IPS-NIHi11 (cell line): ENCODE data around the gene SCN4A.
A peak's percentile ranks its signal among the peaks of the same experiment; 100 is the strongest.
"Not testable (repeated sequence)": the region's sequence is repeated elsewhere in the genome, so short reads cannot be mapped to it uniquely, and the experiment has no call there.

Experiments
- DNase-seq: peaks from one replicate; pipeline ENCODE4 v3.0.0; 2012; ENCODE audit warnings: mixed read lengths, low spot score

SCN4A gene

DNA sequence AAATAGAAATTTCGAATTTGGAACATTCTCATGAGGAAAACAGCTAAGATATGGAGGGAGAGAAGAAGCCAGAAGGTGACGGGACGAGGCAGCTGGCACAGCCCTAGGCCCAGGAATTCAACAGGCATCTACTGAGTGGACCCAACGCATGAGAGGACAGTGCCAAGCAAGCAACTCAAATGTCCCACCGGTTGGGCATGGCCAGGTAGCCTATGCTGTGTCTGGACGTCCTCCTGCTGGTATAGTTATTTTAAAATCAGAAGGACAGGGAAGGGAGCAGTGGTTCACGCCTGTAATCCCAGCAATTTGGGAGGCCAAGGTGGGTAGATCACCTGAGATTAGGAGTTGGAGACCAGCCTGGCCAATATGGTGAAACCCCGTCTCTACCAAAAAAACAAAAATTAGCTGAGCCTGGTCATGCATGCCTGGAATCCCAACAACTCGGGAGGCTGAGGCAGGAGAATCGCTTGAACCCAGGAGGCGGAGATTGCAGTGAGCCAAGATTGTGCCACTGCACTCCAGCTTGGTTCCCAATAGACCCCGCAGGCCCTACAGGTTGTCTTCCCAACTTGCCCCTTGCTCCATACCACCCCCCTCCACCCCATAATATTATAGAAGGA, 56.0 kb downstream of the SCN4A start:
- DNase-seq = no peak

DNA sequence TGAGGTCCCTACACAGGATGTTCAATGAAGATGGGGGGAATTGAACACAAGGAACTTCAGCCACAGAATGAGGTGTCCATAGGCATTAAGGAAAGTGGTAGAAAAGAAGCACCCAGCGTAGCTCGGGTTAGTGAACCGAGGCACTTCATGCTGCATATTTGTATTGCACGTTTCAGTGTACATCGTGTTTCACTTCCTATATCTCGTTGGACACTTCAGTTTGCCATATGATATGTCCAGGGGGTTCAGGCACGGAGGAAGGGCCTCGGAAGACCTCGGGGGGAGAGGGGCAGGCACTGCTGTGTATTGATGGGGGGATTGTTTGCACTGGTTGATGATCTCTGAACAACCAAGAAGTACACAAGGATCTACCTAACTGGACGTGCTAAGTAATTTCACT, 57.0 kb downstream of the SCN4A start:
- DNase-seq = not testable (repeated sequence)

DNA sequence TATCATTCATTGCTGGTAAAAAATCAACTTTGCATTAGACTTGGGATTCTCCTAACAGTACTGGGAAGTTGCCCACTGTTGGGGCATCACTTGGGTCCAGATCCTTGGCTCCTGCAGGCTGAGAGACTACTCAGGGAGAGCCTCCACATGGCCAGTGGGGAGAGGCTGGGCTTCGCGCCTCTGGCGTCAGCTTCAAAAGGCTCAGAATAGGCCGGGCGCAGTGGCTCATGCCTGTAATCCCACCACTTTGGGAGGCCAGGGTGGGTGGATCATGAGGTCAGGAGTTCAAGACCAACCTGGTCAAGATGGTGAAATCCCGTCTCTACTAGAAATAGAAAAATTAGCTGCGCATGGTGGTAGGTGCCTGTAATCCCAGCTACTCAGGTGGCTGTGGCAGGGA, 58.2 kb downstream of the SCN4A start:
- DNase-seq = no peak

DNA sequence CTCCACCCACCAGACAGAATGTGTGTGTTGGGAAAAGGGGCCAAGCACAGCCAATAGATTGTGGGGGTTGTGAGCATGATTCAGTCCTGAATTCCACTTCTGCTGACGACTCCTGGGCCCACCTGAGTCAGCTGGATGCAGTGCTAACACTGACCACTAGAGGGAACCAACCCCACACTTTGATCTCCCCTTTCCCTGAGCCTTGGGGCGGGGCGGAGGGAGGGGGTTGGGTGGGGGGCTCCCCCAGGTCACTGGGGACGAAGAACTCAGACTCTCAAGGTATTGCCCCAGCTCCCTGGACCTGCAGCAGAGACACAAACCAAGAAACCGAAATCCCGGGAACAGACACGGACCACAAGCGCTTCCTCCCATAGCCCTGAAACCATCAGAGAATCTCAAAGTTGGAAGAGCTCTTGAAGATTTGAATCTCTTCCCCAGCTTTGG, 61.0 kb downstream of the SCN4A start:
- peak; percentile 81 for DNase-seq

DNA sequence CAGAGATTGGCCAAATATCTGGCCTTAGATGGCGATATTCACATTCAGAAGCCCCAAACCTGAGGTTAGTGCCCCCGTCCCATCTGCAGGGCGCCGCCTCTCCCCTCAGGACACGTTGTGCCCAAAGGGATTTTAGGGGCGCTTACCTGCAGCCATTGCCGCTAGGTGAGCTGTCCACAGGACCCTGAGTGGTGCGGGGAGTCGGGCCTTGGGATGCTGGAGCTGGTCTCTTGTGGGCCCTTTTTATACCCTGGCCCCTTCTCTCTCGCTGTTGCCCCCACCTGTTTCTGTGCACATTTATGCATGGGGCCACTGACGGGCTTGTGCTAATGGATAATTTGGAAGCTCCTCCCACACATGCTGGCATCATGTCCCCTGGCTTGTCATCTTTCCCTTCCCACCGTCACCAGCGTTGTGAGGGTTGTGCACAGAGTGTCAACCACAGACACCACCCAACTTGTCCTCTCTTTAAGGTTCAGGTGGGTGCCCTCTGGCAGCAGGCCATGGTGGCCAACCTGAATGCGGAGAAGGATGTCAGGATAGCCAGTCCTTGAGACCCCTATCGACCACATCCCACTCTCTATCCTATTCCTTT, 61.6 kb downstream of the SCN4A start, which contains the start of gene CSHL1:
TSS of gene CSHL1 (minus strand) at position 218 of the 595 bp plus-strand sequence. CDS start at position 156, 62 bp downstream.
- no peak for DNase-seq

DNA sequence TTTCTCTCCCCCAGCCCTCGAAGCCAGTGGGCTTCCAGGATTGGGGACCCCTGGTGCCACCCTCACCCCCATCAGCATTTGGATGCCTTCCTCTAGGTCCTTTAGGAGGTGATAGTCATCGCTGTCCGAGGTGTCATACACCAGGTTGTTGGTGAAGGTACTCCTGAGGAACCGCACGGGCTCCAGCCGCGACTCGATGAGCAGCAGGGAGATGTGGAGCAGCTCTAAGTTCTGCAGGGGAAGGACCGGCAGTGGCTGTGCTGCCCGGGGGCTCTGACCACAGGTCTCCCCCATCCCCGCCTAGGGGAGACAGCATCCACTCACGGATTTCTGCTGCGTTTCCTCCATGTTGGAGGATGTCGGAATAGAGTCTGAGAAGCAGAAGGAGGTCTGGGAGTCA, 62.6 kb downstream of the SCN4A start:
- no peak for DNase-seq

DNA sequence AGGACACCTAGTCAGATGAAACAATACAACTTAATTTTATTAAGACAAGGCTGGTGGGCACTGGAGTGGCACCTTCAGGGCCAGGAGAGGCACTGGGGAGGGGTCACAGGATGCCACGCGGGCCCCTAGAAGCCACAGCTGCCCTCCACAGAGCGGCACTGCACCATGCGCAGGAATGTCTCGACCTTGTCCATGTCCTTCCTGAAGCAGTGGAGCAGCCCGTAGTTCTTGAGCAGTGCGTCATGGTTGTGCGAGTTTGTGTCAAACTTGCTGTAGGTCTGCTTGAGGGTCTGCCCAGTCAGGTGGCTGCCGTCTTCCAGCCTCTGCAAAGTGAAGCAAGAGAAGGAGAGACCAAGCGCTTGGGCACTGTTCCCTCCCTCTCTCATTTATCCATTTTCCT, 63.1 kb downstream of the SCN4A start:
- not testable (repeated sequence) for DNase-seq

DNA sequence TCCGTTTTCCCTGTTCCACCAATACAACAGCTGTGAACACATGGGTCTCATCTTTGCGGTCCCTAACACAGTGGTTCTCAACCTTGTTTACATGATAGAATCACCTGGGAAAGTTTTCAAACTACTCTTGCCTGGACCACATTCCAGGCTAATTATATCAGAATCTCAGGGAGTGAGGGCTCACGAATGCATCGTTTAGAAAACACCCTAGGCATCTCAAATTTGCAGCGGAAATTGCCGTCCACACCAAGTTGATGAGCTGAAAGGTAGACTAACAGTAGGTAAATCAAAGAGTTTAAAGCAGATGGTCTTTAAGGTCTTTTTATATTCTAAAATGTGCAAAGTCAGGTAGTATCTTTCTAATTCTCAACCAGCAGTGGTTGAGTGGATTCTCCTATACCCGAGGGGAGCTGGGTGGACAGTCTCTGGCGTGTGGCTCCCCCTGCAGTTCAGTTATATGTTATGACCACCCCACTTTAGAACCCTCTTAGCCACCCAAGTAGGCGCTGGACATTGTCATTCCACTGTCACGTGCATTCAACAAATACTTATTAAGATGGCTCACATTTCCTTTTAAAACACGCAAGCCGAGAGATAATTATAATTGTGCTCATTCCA, 65.4 kb downstream of the SCN4A start:
- DNase-seq = not testable (repeated sequence)

DNA sequence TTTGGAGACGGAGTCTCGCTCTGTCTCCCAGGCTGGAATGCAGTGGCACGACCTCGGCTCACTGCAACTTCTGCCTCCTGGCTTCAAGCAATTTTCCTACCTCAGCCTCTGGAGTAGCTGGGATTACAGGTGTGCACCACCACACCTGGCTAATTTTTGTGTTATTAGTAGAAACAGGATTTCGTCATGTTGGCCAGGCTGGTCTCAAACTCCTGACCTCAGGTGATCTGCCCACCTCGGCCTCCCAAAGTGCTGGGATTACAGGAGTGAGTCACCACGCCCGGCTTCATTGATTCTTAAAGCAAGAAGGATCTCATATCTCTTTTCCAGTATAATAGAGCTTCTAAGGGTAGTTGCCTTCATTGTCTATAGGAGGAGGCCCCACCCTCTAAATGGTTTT, 67.9 kb downstream of the SCN4A start:
- DNase-seq = not testable (repeated sequence)

DNA sequence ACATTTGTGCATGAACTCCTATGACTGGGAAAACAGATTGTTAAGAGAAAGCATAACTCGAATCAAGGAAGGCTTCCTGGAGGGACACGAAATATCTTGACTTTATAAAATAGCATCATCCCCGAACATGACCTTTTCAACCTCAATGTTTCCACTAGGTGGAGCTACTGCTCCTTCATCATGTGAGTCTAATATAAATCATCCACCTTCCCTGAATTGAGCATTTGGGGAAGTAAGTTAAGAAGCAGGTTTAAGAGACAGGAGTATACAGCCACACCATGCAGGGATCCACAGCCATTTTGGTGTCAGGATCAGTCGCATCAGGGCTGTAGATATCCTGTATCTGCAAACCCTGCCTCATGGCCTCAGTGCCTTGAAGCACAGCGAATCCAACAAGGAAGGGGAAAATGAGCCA, 68.9 kb downstream of the SCN4A start:
- DNase-seq = not testable (repeated sequence)

DNA sequence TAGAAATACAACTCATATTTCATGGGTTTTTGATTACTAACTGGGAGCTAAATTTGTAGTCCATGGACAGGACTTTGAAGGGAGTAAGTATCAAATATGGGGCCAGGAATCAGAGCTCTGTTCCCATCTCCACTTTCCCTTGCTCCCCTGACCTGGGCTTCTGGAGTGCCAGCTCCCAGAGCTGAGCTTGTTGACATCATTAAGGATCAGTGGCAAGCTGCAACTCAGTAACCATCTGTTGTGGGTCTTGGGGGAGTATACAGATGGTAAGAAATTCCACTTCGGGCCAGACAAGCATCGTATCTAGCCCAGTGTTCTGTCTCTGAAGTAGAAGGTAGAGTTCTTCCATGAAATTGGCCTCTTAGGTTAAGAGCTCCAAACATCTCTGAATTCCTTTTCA, 70.7 kb downstream of the SCN4A start:
- DNase-seq = not testable (repeated sequence)

DNA sequence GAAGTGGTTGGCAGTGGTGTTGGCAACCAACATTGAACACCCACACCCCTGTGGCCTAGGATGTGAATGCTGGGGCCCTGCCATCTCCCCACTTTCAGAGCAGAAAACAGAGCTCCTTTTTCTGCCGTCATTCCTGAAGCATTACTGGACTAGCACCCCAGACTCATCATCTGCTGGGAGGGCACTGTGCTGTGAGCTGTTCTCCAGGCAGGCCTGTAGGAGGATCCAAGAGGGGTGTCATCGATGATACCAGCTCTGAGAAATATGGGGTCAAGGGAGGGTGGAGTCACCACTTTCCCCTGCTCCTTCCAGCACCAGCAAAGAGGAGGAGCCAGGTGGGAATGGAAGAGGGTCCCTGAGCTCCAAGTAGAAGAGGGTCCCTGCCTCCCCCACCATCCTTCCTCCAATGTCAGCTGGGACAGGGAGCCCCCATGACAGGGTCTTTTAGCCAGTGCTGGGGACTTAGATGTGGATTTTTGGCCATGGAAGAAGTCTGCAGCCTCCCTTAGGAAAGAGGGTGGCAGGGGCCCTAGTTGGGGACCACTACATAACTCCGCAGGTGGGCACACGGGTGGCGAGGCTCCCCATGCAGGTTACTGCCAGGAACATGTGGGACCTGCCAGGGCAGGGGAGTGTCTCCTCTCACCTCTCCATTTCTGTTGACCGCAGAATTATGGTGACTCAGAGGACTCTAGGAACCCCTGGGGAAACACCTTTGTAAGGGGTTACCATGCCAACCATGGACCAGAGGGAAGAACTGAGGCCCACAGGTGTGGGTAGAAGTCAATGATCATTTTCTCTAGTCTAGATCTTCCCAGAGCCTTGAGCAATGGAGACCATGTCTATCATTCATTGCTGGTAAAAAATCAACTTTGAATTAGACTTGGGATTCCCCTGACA, 73.6 kb downstream of the SCN4A start:
- DNase-seq = not testable (repeated sequence)

DNA sequence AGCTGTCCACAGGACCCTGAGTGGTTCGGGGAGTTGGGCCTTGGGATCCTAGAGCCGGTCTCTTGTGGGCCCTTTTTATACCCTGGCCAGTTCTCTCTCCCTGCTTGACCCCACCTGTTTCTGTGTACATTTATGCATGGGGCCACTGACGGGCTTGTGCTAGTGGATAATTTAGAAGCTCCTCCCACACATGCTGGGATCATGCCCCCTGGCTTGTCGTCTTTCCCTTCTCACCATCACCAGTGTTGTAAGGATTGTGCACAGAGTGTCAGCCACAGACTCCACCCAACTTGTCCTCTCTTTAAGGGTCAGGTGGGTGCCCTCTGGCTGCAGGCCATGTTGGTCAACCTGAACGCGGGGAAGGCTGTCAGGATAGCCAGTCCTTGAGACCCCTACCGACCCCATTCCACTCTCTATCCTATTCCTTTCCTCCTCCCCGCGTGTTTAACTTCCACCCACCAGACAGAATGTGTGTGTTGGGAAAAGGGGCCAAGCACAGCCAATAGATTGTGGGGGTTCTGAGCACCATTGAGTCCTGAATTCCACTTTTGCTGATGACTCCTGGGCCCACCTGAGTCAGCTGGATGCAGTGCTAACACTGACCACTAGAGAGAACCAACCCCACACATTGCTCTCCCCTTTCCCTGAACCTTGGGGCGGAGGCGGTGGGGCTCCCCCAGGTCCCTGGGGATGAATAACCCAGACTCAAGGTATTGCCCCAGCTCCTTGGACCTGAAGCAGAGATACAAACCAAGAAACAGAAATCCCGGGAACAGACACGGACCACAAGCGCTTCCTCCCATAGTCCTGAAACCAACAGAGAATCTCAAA, 76.0 kb downstream of the SCN4A start, which contains the start of gene CSH1:
TSS of gene CSH1 (minus strand) at position 51 of the 831 bp plus-strand sequence. CDS start 63 bp downstream, outside the sequence.
- not testable (repeated sequence) for DNase-seq

DNA sequence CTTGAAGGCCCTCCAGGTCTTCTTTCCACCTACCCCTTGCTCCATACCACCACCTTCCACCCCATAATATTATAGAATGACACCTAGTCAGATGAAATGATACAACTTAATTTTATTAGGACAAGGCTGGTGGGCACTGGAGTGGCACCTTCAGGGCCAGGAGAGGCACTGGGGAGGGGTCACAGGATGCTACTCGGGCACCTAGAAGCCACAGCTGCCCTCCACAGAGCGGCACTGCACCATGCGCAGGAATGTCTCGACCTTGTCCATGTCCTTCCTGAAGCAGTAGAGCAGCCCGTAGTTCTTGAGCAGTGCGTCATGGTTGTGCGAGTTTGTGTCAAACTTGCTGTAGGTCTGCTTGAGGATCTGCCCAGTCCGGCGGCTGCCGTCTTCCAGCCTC, 77.9 kb downstream of the SCN4A start:
- DNase-seq = not testable (repeated sequence)

DNA sequence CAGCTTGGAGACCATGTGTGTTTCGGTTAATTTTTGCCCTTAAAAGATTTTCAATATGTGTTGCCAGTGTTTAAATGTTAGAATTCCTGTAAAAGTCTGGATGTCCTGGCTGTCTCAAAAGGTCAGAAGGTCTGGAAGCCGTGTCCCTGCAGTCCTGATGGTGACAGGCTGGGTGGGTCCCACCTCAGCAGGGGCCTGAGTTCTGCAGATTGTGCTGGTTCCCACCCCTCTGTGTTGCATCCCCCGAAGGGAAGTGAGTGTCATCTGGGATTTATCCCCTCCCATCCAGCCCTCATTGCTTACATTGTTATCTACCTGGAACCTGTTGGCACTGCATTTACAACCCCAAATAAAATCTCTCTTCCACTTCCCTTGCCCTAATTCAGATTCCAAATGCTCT, 78.7 kb downstream of the SCN4A start:
- DNase-seq = not testable (repeated sequence)

DNA sequence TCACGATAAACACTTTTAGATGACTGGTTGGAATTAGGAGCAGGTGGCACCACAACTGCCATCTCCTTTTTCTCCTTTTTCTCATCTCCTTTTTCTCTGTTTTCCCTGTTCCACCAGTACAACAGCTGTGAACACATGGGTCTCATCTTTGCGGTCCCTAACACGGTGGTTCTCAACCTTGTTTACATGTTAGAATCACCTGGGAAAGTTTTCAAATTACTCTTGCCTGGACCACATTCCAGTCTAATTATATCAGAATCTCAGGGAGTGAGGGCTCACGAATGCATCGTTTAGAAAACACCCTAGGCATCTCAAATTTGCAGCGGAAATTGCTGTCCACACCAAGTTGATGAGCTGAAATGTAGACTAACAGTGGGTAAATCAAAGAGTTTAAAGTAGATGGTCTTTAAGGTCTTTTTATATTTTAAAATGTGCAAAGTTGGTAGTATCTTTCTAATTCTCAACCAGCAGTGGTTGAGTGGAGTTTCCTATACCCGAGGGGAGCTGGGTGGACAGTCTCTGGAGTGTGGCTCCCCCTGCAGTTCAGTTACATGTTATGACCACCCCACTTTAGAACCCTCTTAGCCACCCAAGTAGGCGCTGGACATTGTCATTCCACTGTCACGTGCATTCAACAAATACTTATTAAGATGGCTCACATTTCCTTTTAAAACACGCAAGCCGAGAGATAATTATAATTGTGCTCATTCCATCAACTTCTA, 80.2 kb downstream of the SCN4A start:
- not testable (repeated sequence) for DNase-seq

DNA sequence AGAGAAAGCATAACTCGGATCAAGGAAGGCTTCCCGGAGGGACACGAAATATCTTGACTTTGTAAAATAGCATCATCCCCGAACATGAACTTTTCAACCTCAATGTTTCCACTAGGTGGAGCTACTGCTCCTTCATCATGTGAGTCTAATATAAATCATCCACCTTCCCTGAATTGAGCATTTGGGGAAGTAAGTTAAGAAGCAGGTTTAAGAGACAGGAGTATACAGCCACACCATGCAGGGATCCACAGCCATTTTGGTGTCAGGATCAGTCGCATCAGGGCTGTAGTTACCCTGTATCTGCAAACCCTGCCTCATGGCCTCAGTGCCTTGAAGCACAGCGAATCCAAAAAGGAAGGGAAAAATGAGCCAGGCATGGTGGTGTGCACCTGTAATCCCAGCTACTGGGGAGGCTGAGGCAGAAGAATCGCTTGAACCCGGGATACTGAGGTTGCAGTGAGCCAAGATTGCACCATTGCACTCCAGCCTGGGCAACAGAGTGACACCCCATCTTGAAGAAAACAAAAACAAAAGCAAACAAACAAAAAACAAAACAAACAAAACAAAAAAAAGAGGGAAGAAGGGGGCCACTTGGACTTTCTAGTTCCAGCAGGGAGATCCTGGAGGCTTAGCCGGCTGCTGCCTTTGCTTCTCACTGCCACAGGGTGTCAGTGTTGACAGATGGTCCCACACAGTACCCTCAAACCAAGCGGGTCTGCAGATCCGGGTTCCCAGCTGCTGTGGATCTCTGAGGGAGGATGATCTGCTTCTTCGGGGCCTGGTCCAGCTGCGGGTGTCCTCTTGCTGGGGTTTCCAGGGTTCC, 83.5 kb downstream of the SCN4A start:
- DNase-seq = not testable (repeated sequence)
